ENCODE measurements around the gene EMC7. TPM values are rescaled to one million over a fixed set of nuclear protein-coding genes. Genes with fewer than 3 reads are reported as not detected.
"Not testable (repeated sequence)": the region's sequence is repeated elsewhere in the genome, so short reads cannot be mapped to it uniquely, and the experiment has no call there.

The EMC7 gene
- total RNA-seq, 2 experiments from 2014 or later: 66.2 to 76.5 TPM

- H3K4me1 Mint-ChIP-seq: no peaks in the 10 kb centered on the region
- no peak for DNase-seq
- CTCF ChIA-PET: no interaction called here
Measured at GRCh38 chr15:34070003-34070402, 31.7 kb downstream of the EMC7 start.

GRCh38 chr15:34065941-34066340 lies 35.7 kb downstream of the EMC7 start:
- H3K36me3 Mint-ChIP-seq: no peaks in the 10 kb centered on the region
- ATAC-seq (no peak), DNase-seq (no peak)
- CTCF ChIA-PET: interaction anchor here (1.2 kb wide), 1 partner anchor 144 kb away, joined by 6 read pairs; the partner anchor contains the start of gene KATNBL1
- H3K27me3 Mint-ChIP-seq: no peaks in the 10 kb centered on the region
- no peak overlapping the region for H3K27ac Mint-ChIP-seq
- H3K9me3 Mint-ChIP-seq (ENCODE audit: low read depth): no peaks in the 10 kb centered on the region
- peaks cover 24% of the 10 kb centered on the region for H3K4me1 Mint-ChIP-seq
- H3K4me3 Mint-ChIP-seq: no peak overlapping the region

More at GRCh38 chr15:34070003-34070402, 31.7 kb downstream of the EMC7 start:
- Mint-ChIP-seq H3K4me3 (no peak overlapping the region), H3K27me3 (no peaks in the 10 kb centered on the region), H3K9me3 (ENCODE audit: low read depth) (no peaks in the 10 kb centered on the region), H3K36me3 (no peaks in the 10 kb centered on the region), H3K27ac (no peak overlapping the region)
- no peak for ATAC-seq

GRCh38 chr15:34065261-34065660 lies 36.4 kb downstream of the EMC7 start:
- Mint-ChIP-seq H3K36me3 (no peaks in the 10 kb centered on the region), H3K4me3 (no peak overlapping the region), H3K4me1 (peaks cover 24% of the 10 kb centered on the region), H3K27me3 (no peaks in the 10 kb centered on the region), H3K27ac (no peak overlapping the region), H3K9me3 (ENCODE audit: low read depth) (no peaks in the 10 kb centered on the region)
- DNase-seq (no peak), ATAC-seq (no peak)
- CTCF ChIA-PET: interaction anchor here (1.2 kb wide), 1 partner anchor 144 kb away, joined by 6 read pairs; the partner anchor contains the start of gene KATNBL1

GRCh38 chr15:34064438-34064837 lies 37.2 kb downstream of the EMC7 start:
- Mint-ChIP-seq H3K27ac (no peak overlapping the region), H3K9me3 (ENCODE audit: low read depth) (no peaks in the 10 kb centered on the region), H3K27me3 (no peaks in the 10 kb centered on the region), H3K4me1 (peaks cover 24% of the 10 kb centered on the region), H3K4me3 (no peak overlapping the region), H3K36me3 (no peaks in the 10 kb centered on the region)
- DNase-seq (no peak), ATAC-seq (peak; percentile 9)
- CTCF ChIA-PET: interaction anchor here (6.0 kb wide), 1 partner anchor 146 kb away, joined by 60 read pairs; the partner anchor contains the start of gene KATNBL1

- CTCF ChIA-PET: interaction anchor here (1.3 to 6.0 kb wide), 3 partner anchors 49 to 181 kb away, joined by 4 to 60 read pairs (median 7); partner anchors contain the start of gene KATNBL1
- Mint-ChIP-seq H3K4me3 (no peak overlapping the region), H3K36me3 (no peaks in the 10 kb centered on the region), H3K9me3 (ENCODE audit: low read depth) (no peaks in the 10 kb centered on the region), H3K4me1 (peaks cover 24% of the 10 kb centered on the region), H3K27me3 (no peaks in the 10 kb centered on the region), H3K27ac (no peak overlapping the region)
- ATAC-seq (no peak), DNase-seq (no peak)
Measured at GRCh38 chr15:34059946-34060345, 41.7 kb downstream of the EMC7 start.

- Mint-ChIP-seq H3K36me3 (no peaks in the 10 kb centered on the region), H3K4me1 (peaks cover 21% of the 10 kb centered on the region), H3K27me3 (no peaks in the 10 kb centered on the region), H3K9me3 (ENCODE audit: low read depth) (no peaks in the 10 kb centered on the region), H3K4me3 (no peak overlapping the region), H3K27ac (no peak overlapping the region)
- no peak for DNase-seq
- no peak for ATAC-seq
- CTCF ChIA-PET: interaction anchor here (0.6 to 6.0 kb wide), 3 partner anchors 151 to 937 kb away, joined by 3 to 60 read pairs (median 4); partner anchors contain the start of gene KATNBL1
Measured at GRCh38 chr15:34059476-34059875, 42.2 kb downstream of the EMC7 start.

- Mint-ChIP-seq H3K9me3 (ENCODE audit: low read depth) (no peaks in the 10 kb centered on the region), H3K27ac (no peak overlapping the region), H3K27me3 (no peaks in the 10 kb centered on the region), H3K4me1 (peaks cover 3% of the 10 kb centered on the region), H3K36me3 (no peaks in the 10 kb centered on the region), H3K4me3 (no peak overlapping the region)
- DNase-seq (no peak), ATAC-seq (no peak)
- CTCF ChIA-PET: no interaction called here
Measured at GRCh38 chr15:34056911-34057310, 44.8 kb downstream of the EMC7 start.

GRCh38 chr15:34055868-34056595 lies 45.6 kb downstream of the EMC7 start:
- Mint-ChIP-seq H3K27ac (no peak overlapping the region), H3K36me3 (peaks cover 5% of the 10 kb centered on the region), H3K4me3 (no peak overlapping the region), H3K9me3 (ENCODE audit: low read depth) (peaks cover 3% of the 10 kb centered on the region), H3K27me3 (peaks cover 4% of the 10 kb centered on the region), H3K4me1 (no peaks in the 10 kb centered on the region)
- no peak for DNase-seq
- ATAC-seq: no peak
- CTCF ChIA-PET: no interaction called here

- Mint-ChIP-seq H3K27ac (no peak overlapping the region), H3K4me3 (no peak overlapping the region), H3K9me3 (ENCODE audit: low read depth) (peaks cover 15% of the 10 kb centered on the region), H3K4me1 (no peaks in the 10 kb centered on the region), H3K36me3 (peaks cover 17% of the 10 kb centered on the region), H3K27me3 (peaks cover 6% of the 10 kb centered on the region)
- DNase-seq (no peak), ATAC-seq (no peak)
- CTCF ChIA-PET: no interaction called here
Measured at GRCh38 chr15:34054081-34054707, 47.5 kb downstream of the EMC7 start.

GRCh38 chr15:34050385-34050784 lies 51.3 kb downstream of the EMC7 start:
- DNase-seq, H3K4me1 Mint-ChIP-seq, H3K27ac Mint-ChIP-seq, ATAC-seq, H3K4me3 Mint-ChIP-seq: not testable (repeated sequence)
- CTCF ChIA-PET: interaction anchor here (0.6 to 1.1 kb wide), 3 partner anchors 10 to 87 kb away, joined by 3 read pairs; no protein-coding TSS in a partner anchor
- Mint-ChIP-seq H3K9me3 (ENCODE audit: low read depth) (peaks cover 17% of the 10 kb centered on the region), H3K36me3 (peaks cover 20% of the 10 kb centered on the region), H3K27me3 (peaks cover 12% of the 10 kb centered on the region)

GRCh38 chr15:34049112-34049511 lies 52.5 kb downstream of the EMC7 start:
- DNase-seq: no peak
- Mint-ChIP-seq H3K27ac (no peak overlapping the region), H3K4me1 (no peaks in the 10 kb centered on the region), H3K4me3 (no peak overlapping the region), H3K27me3 (peaks cover 12% of the 10 kb centered on the region), H3K9me3 (ENCODE audit: low read depth) (peaks cover 17% of the 10 kb centered on the region), H3K36me3 (peaks cover 20% of the 10 kb centered on the region)
- CTCF ChIA-PET: no interaction called here
- ATAC-seq: no peak

GRCh38 chr15:34047893-34048775 lies 53.5 kb downstream of the EMC7 start:
- ATAC-seq: no peak
- Mint-ChIP-seq H3K4me3 (no peak overlapping the region), H3K27ac (no peak overlapping the region), H3K9me3 (ENCODE audit: low read depth) (peaks cover 17% of the 10 kb centered on the region), H3K36me3 (peaks cover 20% of the 10 kb centered on the region), H3K27me3 (peaks cover 12% of the 10 kb centered on the region), H3K4me1 (peaks cover 6% of the 10 kb centered on the region)
- CTCF ChIA-PET: interaction anchor here (0.5 to 1.2 kb wide), 2 partner anchors 8 to 15 kb away, joined by 3 read pairs; no protein-coding TSS in a partner anchor
- DNase-seq: no peak

Measured in activated CD8-positive, alpha-beta memory T cell treated with anti-CD3 and anti-CD28 coated beads, Interleukin-2, amount 10 ng/mL, durations not matched to agents 7 days and 5 days (primary cell).